NCI-H345 treated with DMSO at 0.1 percent for 48 hours (cell line): ENCODE data around the gene ARHGAP24.
"Not testable (repeated sequence)": the region's sequence is repeated elsewhere in the genome, so short reads cannot be mapped to it uniquely, and the experiment has no call there.

Experiments
- DNase-seq: peaks from one replicate; lab custom pipeline; 2025; ENCODE audit not compliant: unreplicated experiment; lab: John Stamatoyannopoulos, UW

ARHGAP24 gene

DNA sequence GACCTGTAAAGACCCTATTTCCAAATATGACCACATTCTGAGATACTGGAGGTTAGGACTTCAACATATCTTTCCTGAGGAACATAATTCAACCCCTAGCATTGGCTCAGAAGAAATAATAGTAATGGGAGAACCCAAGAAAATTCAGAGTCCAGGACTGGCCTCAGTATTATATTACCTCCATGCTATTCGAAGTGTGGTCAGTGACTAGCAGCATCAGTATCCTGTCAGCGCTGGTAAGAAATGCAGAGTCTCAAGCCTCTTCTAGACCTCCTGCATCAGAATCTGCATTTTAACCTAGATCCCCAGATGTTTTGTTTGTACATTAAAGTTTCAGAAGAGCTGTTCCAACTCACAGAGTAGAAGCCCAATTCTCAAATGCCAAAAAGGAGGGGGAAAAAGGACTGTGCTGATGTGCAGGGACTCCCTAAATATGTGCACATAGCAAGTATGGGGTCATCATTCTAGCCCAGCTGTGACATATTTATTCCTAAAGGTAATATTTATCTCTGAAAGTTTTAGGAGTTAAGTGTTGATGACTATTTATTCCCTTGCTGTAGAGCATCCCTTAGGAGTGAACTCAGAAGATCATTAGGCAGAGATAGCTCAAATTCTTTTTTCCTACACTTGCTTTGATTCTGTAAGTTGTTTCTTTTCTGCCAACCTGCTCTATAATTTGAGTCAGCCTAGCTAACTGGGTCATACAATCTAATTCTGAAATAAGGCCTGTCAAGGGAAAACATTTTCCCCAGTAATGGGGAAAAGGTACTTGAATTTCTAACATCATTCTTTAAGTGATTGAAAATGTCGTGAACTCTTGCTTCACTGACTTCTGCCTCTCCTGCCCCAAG is 361.9 kb downstream of the ARHGAP24 start:
- DNase-seq, result no peak

DNA sequence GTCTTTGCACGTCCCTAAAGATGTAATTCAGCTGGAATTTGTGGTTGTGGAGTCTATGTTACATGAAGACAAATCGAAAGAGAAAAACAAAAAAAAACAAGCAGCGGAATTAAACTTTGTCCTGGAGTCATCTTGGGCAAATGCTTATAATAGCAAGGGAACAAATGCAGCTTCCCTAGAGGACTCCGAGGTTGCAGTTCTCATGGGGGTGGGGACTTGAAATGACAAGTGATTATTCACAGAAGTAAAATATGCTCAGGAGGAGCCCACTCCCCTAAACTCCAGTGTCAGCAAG is 362.4 kb downstream of the ARHGAP24 start:
- no peak for DNase-seq

DNA sequence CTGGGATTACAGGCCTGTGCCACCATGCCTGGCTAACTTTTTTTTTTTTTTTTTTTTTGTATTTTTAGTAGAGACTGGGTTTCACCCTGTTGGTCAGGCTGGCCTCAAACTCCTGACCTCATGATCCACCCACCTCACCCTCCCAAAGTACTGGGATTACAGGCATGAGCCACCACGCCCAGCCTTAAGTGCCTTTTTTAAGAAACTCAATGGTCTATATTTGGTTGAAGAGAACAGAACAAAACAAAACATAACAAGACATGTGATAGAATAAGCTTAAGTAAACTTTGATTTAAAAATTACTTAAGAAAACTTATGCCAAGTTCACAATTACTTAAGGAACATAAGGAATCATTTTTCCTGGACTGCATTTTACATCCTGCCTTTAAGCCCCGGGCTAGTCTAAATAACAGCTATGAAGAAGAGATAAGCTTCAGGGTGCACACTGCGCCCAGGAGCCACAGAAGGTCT is 365.1 kb downstream of the ARHGAP24 start:
- DNase-seq, result not testable (repeated sequence)

DNA sequence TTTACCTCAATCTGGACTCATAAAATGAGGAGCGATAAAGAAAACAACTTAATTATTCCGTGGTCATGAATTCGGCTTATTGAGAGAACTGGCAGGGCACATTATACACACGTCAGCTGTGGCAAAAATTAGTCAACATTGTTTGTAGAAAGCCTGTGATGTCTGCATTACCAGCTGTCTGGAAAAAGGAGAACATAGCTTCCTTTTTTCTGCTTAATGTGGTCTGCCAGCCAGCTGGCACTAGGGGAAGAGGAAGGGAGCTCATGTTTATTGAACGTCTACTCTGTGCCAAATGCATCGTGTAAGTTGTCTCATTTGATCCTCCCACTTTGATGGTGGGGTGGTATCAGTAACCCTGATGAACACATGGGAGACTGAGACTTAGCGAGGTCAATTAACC is 367.6 kb downstream of the ARHGAP24 start:
- no peak for DNase-seq

DNA sequence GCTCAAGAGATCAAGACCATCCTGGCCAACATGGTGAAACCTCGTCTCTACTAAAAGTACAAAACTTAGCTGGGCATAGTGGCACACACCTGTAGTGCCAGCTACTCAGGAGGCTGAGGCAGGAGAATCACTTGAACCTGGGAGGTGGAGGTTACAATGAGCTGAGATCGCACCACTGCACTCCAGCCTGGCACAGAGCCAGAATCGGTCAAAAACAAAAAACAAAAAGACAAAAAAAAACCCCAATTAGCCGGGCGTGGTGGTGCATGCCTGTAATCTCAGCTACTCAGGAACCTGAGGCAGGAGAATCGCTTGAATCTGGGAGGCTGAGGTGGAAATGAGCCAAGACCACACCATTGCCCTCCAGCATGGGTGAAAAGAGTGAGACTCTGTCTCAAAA is 378.8 kb downstream of the ARHGAP24 start:
- not testable (repeated sequence) for DNase-seq

DNA sequence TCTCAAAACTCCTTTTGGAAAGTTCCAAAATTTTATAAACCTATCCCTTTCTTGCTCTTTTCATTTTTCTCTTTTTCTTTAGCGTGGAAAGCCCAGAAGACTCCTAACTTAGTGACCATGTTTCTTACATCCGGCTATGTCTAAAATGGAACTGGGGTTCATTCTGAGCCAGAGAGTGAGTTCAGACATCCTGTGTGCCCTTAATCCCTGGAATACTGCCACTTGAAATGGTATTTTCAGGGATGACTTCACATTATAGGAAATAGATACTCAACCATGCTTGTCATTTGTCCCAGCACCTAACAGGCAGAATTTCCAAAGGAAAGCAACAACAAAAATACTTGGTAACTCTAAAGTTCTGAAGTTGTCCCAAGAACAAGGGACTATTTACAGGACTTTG is 379.6 kb downstream of the ARHGAP24 start:
- DNase-seq, result no peak

DNA sequence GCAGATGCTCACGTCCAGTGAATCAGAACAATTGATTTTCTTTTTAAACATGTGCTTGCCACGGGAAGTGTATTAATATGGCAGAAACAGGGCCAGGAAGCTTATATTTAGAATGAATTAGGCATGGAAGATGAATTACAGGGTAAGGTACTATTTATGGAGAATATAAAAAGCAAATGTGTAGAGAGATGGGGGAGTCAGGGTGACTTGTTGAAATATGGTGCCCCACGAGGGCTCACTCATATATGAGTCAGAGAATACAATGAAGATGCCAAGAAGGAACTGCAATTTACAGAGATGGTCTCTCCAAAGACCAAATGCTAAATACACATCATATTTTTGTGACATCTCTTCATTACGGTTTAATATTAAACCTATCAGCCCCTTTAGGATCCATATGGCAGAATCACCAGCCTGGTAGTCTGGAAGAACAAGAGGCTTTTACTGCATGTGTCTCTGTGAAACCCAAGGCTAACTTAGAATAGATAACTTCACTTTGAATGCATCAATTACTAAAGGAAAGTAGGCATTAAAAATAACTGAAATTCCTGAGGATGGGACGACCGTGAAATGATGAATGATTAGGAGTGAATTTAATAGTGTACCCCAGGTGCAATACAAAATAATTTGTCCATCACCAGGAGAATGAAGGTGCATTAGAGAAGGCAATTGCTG is 385.3 kb downstream of the ARHGAP24 start:
- DNase-seq, result no peak

DNA sequence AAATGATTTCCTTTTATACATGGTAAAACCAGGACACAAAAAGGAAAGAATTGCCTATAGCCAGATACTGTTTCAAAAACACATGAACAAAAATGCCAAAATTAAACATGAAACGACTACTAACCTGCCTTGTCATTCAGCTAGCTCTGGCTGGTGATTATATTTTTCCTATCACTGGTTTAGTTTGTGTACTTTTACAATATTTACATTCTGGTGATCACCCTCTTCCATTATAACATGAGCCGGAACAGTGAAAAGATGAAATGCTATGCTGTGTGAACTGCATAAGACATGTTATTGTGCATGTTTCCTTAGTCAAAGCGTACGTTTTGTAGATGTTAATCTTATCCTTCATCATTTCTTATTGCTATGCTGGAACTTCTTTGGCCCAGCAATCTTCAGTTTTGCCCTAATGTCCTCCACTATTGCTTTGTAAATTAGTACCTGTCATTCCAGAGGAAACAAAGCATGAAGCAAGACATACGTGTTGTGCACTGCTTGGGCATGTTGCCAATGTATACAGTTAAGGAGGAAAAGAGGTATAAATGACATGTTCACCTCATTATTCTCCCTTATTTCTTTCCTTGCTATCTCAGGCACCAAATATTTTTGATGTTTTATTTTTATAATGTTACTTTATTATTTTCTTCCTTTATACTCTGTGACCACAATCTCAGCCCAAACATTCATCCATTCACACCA is 386.3 kb downstream of the ARHGAP24 start:
- peak; percentile 17 for DNase-seq

DNA sequence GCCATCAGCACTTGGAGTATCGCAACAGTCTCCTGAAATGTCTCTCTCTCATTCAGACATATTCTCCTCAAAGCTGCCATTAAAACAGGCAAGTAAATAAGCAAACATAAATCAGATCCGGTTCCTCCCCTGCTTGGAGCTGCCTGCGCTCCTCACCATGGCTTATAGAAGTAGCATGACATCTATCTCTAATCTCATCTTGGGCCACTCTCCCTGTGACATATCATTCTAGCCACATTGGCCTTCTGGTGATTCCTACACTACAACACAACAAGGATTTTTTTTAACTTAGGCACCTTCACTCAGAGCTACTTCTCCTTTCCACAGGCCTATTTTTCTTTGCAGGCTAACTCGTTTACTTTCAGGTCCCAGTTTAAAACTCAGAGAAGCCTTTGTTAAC is 387.9 kb downstream of the ARHGAP24 start:
- no peak for DNase-seq

DNA sequence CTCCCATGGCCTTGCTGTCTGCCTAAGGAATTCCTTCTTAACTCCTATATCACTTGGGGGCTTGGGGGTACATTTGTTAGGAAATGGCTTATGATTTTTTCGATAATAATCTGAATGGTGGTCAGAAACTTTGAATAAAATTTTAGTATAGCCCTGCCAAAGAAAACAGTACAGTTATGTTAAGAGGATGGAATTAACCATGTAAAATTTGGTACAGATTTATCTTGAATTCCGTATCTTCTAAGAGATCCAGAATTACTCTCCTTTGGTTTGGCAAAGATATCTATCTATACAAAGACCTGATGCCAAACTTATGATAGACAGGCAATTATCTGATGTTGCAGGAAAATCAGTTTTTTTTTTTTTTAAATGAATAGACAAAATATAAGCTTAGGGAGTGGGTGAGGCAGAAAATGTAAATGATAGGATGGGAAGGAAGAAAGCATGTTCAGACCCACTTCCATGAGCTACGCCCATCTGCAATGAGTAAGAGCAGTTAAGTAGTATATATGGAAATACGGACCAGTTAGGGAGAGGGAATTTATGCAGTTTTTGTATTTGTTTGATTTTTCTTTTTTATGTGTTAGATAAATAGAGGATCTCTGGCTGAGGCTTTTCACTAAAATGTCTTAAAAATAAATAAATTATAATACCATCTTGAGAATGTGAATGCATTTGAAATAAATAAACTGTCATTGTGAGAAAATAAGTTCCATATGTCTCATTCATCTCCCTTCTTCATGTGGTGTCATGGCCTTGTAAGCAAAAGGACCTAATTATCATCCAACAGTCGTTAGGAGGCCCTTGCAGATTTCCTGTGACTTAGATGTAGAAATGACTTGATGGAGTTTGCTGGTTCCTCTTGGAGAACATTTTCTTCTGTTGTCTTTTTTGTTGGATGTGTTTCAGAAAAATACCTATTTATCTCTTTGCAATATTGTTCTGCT is 389.6 kb downstream of the ARHGAP24 start:
- no peak for DNase-seq

DNA sequence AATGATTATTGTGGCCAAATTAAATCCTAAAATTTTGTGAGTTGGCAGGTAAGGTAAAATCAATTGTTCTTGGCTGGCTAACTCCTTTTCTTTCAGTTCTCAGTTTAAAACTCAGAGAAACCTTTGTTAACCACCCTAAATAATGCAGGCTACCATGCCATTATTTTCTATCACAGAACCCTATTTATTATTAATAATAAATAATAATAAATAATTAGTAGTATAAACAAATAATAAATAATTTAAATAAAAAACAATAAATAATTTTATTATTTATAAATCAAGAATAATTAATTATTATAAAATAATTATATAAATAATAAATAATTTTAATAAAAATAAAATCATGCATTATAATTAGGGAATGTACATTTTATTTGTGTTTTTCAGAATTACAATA is 390.3 kb downstream of the ARHGAP24 start:
- no peak for DNase-seq

DNA sequence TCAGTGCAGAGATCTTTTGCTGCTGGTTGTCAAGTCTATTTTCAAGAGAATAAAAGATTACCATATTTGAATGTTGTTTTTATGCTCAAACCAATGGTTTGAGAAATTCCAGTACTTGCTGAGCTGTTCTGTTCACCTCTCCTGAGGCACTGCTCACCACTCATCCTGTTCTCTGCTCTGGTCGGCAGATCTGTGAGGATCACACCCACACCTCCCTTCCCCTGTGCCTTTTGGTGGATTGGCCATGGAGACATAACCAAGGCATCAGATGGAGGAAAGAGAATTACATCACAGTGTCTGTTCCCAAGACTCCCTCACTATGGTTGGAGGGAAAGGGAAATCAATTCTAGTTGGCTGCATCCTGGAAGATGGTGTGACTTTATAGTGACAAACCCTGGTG is 391.6 kb downstream of the ARHGAP24 start:
- no peak for DNase-seq

DNA sequence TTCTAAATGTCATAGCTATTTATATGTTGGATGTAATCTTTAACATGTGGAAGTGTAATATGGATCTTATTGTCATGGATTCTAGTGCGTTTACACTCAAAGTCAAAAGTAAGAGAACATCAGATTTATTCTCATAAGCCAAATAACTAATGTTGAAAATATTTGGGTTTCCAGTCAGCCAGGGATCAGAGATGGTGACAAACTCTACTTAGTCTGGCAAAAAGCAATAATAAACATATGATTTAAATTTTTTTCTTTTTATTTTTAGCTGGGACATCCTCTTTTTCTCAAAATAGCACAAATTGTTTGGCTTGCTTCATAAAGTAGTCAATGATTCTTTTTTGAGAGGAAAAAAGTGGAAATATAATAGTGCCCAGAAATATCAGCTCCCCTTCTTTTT is 392.3 kb downstream of the ARHGAP24 start:
- DNase-seq, result no peak

DNA sequence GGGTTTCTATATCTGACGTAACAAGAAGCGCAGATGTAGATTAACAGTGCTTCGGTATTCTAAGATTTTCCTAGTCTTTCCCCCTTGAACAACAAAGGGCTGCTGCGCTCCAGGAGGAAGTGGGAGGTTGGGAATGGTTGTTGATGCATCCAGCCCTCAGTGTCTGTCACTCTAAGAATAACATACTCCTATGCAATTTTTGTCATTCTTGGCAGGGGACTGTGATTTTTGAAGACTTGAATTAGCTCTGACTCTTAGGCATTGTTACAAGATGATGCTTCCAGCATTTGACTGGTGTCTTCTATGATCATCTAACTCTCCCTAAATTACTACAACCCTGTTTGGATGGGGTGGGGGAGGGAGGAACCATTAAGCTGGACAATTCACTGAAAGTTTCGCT is 394.2 kb downstream of the ARHGAP24 start:
- no peak for DNase-seq

DNA sequence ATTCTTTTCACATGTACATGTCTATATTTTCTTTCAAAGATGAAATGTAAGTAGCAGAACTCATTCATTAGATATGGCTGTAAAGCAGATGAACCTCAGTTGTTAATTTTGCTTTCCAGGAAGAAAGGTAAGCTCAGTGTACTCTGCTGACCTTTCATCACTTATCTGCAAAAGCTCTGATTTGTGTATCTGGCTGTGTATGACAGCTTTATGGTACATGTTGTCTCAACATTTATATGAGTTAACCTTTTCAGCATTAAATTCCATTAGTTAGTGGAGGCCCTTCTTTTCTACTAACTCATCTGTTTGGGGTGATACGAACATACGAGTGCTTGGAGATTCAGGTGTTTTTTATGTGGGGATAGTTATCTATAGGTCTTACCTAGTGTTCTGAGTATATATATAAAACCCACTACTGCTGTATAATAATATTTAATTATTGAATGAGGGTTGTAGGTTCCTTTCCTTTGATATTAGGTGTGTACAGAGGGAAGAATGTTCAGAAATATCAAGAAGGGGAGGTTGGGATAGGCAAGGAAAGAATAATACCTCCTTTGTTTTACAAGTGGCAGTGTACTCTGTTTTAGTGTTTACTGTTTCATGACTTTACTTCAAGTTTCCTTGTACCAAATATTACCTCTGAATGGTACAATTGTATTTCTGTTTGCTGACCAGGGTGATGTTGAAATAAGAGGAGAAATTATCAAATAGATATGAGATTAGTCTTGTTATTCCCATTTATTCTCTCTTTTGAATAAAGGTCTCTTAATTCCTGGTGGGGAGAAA is 395.5 kb downstream of the ARHGAP24 start:
- DNase-seq, result no peak

DNA sequence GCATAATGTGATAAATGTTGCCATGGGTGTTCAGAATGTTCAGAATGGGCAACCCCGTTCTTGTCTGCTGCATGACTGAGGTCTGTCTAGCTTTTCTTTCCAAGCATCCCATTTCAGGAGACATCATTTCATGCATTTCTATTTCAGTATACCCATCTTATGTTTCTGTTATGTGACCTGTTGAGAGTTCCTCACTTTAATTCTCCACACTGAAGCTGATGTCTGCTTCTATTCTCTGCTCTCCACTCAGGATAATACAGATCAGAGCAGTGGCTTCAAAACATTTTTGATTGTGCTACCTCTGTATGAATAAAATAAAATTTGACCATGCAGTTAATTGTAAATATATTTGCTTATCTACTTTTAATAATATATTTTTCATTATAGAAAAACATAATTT is 398.6 kb downstream of the ARHGAP24 start:
- no peak for DNase-seq

DNA sequence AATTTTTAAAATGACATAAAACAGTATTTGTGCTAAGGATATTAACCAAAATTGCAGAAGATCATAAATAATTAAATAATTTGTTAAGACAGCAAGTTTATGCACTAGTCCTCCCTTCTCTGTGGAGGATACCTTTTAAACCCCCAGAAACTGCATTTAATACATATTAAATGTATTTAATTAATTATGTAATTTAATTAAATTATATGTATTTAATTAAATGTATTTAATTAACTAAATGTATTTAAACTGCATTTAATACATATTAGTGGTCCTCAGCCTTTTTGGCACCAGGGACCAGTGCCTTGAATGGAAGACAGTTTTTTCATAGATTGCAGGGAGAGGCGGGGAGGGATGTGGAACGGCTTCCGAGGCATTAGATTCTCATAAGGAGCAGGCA is 404.6 kb downstream of the ARHGAP24 start:
- DNase-seq, result no peak

DNA sequence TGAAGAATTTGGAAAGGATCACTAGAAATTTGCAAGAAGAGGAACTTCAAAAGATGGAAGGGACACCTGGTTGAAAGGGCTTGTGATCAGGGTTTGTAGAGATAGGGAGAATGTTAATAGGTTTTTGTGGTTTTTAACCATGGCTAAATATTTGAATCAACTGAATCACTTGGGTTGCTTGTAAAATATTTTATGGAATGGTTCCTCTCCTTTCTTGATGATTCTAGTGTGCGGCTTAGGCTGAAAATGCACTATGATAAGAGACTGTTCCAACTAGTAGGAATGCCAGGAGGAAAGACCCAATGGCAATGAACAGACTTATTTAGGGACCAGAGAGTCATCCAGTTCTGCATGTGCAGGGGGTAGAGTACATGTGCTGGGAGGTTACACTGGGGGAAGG is 408.2 kb downstream of the ARHGAP24 start:
- no peak for DNase-seq

DNA sequence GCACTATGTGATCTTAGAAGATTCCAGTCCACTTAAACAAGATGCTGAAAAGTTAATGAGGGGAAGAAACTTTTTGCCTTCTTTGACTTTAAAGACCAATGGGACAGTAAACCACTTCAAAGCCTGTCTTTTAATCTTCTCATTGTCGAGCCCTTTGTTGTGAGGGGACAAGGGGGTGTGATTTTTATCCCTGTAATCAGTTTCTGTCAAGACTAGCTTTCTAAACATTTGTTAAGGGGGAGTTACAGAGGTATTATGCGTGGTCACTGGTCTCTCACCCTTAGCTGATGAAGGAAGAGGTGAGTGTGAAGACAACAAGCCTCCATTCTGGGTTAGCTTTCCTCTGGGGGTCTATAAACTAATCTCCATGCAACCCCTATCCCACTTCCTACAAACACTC is 409.3 kb downstream of the ARHGAP24 start:
- no peak for DNase-seq

DNA sequence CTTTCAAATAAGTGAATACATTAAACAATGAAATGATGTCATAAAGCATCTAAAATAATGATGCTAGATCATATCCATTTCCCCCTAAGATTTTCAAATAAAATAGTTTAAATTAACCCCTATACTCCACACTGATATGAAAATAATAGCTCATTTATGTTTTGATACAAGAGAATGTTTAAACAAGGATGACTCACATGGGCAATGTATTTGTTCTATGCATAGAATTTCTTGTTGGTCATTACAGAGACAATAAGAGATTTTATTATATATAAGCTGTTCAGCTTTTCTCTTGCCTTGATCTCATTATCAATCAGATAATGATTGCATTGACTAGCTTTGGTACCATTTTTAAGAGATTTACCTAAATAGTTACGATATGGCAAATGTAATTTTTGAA is 411.7 kb downstream of the ARHGAP24 start:
- no peak for DNase-seq
